ENCODE data around the gene PA2G4. TPM values are rescaled to one million over a fixed set of nuclear protein-coding genes. Genes with fewer than 3 reads are reported as not detected.

The PA2G4 gene
- total RNA-seq: 169 and 181 TPM in 2 replicates

DNA sequence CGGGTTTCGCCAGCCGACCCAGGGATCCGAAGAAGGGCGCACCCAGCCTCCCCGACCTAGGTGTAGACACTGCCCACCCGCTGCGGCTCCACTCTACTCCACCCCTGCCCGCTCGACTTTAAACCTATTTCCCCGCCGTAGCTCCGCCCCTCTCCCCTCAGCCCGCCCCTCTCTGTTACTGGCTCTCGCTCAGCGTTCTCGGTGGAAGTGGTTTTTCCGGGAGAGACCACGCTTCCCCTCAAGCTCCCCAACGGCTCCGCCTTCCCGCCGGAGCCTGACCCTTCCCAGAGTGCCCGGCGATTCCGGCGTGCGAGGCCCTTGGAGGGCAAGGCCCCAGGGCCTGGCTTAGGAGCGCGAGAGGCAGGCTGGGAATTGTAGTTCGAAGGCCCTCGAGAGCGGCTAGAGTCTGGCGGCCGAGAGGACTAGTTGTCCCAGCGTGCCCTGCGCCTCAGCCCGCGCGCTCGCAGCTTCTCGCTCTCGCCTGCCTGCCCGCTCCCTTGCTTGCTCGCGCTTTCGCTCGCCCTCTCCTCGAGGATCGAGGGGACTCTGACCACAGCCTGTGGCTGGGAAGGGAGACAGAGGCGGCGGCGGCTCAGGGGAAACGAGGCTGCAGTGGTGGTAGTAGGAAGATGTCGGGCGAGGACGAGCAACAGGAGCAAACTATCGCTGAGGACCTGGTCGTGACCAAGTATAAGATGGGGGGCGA, at the start of gene PA2G4:
TSS of gene PA2G4 (plus strand) at position 451 of the 706 bp plus-strand sequence. CDS start at position 630, 179 bp downstream.

DNA sequence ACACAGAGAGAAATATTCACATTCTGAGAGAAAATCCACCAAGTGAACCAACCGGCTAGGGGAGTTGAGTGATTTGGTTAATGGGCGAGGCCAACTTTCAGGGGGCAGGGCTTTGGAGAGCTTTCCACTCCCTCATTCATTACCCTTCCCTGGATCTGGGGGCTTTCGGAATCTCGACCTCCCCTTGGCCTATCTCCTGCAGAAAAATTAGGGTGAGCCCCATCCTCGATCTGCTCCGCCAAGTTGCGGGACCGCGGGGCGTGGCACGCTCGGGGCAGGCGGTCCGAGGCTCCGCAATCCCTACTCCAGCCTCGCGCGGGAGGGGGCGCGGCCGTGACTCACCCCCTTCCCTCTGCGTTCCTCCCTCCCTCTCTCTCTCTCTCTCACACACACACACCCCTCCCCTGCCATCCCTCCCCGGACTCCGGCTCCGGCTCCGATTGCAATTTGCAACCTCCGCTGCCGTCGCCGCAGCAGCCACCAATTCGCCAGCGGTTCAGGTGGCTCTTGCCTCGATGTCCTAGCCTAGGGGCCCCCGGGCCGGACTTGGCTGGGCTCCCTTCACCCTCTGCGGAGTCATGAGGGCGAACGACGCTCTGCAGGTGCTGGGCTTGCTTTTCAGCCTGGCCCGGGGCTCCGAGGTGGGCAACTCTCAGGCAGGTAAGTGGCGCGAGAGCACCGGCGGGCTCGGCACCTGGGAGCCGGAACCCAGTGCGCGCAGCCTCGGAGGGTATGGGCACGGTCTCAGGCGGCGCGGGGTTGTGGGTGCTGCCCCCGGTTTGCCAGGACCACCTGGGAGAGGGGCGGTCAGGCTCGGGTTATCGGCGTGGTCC, 24.4 kb upstream of the PA2G4 start, which contains the start of gene ERBB3:
TSS of gene ERBB3 (plus strand) at position 443 of the 833 bp plus-strand sequence. CDS start at position 579, 136 bp downstream.

DNA sequence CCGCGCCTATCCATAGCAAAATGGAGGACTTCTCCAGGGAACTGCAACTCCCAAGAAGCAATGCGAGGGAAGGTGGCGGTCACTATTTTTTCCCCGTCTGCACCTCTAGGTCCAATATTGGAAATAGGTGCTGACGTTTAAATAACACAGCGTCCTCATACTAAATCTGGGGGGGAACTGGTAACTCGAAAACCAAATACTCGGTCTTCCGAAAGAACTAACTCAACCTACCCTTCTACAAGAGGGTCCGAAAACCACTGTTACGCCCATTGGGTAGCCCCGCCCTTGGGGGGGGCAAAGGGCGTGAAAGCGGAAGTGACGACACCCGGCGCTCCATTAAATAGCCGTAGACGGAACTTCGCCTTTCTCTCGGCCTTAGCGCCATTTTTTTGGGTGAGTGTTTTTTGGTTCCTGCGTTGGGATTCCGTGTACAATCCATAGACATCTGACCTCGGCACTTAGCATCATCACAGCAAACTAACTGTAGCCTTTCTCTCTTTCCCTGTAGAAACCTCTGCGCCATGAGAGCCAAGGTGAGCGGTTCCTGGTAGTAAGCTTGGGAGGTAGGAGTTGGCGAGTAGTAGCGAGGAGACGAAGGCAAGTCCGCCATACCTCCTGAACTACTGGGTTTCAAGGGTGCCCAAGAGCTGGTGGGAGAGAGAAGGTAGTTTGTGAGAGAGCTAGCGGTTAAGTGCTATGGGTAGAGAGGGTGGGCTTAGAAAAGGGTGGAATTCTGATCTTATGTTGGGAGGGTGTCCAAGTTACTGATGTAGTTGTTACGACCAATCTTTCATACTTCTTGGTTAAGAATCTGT, 12.1 kb downstream of the PA2G4 start, which contains the start of gene RPL41:
TSS of gene RPL41 (plus strand) at position 367 of the 815 bp plus-strand sequence.

DNA sequence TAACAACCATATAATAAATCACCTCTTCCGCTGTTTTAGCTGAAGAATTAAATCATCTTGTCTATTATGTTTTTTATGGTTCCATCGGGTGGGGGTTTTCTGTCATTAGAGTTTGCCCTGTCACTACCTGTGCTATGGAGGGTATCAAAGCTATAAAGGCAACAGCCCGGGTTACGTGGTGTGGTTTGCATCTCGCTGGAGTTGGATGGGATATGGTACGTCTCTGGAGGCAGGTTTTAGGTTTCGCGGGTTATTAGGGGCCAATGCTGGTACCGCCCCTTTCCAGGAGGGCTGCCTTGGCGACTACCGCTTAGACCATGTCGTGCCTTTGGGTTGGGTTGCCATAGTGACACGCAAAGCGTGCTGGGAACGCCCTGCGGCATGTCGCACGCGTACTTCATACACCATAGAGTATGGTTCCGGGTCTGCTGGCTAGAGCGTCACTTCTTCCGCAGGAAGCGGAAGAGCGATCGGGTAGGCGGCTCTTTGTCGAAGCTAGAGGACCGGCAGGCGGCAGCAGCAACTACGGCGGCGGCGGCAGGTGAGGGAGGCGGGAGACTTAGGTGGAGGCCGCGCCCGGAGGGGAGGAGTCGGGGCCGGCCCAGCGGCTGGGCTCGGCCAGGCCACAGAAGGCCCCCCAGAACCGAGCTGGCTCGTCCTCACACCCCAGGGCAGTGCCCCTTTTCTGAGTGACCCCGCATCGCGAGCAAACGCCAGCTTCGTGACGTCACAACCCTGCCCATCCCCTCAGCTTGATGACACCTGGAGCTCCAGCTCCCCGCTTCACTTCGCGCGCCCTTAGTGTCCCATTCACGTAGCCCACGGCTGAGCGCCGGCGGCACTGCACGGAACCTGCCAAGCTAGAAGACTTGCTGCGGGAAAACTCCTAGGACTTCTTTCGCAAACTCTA, 13.7 kb downstream of the PA2G4 start, which contains the start of gene ZC3H10:
TSS of gene ZC3H10 (plus strand) at position 489 of the 910 bp plus-strand sequence. CDS start 2,297 bp downstream, outside the sequence.

DNA sequence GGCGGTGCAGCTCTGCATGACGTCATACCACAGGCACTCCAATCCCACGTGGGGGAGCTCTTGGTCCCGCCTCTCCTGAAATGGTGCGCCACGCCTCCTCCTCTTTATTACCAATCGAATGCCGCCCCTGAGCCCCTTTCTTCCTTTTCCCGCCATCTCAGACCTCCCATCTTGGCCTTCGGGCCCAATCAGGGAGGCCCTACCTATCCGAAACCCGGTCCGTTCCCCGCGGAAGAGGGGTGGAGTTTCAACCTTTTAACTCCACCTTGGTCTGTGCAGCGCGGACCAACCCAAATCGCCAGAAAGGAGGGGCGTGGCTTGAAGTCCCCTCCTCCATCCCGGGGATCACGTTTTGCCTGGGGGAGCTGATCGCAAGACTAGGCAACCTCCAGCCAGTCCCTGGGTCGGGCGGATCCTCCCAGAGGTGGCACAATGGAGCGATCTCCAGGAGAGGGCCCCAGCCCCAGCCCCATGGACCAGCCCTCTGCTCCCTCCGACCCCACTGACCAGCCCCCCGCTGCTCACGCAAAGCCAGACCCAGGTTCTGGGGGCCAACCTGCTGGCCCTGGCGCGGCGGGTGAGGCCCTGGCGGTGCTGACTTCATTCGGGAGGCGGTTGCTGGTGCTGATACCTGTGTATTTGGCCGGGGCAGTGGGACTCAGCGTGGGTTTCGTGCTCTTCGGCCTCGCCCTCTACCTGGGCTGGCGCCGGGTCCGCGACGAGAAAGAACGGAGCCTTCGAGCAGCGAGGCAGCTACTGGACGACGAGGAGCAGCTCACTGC, 23.7 kb downstream of the PA2G4 start, which contains the start of gene ESYT1:
TSS of gene ESYT1 (plus strand) at position 380 of the 782 bp plus-strand sequence. CDS start at position 433, 53 bp downstream.

DNA sequence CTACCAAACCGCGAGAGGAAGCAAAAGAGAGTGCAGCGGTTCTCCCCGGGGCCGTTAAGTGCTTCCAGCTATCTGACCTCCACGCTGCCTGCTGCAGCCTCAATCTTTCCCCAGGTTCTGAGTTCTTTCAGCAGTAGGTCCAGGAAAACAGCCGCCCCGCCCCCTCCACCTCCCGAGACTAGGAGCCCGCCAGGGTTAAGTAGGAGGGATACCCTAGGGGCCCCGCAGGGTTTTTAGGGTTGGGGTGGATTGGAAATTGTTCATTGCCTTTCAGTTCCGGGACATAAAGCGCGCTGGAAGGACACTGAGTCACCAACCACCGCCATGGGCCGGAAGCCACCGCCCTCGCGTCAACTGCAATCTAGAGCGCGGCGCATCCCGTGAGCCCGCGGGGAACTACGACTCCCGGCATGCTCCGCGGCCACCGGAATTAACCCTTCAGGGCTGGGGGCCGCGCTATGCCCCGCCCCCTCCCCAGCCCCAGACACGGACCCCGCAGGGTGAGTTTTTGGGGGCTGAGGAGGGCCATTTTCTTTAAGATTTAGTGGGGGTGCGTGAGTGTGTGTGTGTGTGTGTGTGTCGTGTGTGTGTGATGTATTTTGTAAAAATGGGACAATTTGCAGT, 47.9 kb downstream of the PA2G4 start, which contains the start of gene MYL6B:
TSS of gene MYL6B (plus strand) at position 456 of the 624 bp plus-strand sequence. CDS start 1,332 bp downstream, outside the sequence.

DNA sequence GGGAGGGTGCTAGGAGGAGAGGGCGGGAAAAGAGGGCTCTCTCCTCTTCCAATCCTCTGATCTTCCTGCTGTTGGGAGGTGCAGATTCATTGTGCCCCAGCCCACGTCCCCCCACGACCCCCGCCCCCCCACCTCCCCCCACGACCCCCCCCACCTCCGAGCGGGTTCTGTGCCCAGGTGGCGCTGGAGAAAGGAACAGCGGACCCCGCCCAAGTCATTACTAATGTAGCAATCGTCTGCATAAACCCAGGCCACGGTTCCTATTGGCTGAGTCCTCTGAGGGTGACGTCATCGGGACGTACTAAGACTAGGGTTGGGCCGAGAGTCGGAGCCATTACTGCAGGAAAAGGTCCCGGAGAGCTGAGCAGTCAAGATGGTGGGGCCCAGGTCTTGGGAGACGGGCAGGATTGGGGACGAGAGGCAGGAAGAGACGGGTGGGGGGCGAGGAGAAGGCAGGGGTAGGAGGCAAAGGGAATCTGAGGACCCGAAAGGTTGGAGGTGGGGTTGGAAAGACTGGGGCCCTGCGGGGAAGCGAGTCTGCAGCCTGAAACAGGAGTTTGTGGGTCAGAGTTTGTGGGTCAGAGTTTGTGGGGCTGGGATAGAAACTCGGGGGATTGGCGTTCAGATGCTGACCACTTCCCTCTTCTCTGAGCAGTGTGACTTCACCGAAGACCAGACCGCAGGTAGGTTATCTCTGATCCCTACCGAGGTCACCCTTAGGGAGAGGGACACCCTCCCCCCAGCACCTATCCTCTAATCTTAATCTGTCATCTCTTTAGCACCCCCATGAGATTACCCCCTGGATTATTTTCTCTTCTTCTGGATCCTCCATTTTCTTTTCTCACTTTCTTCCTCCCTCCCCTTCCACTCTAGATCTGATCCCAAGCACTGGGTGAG, 53.9 kb downstream of the PA2G4 start, which contains the start of gene MYL6:
TSS of gene MYL6 (plus strand) at position 331 of the 897 bp plus-strand sequence. CDS start at position 374, 43 bp downstream.

Other genes starting within 250 kb of the PA2G4 start
- gene PYM1, start 176.7 kb upstream of the PA2G4 start, total RNA-seq: 27.0 and 41.1 TPM in 2 replicates
- gene DGKA, start 173.4 kb upstream of the PA2G4 start, total RNA-seq: 97.6 and 107 TPM in 2 replicates
- gene PMEL, start 138.5 kb upstream of the PA2G4 start, total RNA-seq: 2.6 and 2.9 TPM in 2 replicates
- 9.4 and 26.5 TPM in 2 replicates for gene CDK2, start 137.7 kb upstream of the PA2G4 start, total RNA-seq
- gene RAB5B, start 130.5 kb upstream of the PA2G4 start, total RNA-seq: 51.8 TPM in 2 replicates
- 5.1 and 5.8 TPM in 2 replicates for gene SUOX, start 107.3 kb upstream of the PA2G4 start, total RNA-seq
- gene IKZF4, start 83.5 kb upstream of the PA2G4 start, total RNA-seq: 0.24 TPM in 1 of 2 replicates, not detected in the other
- 233 and 674 TPM in 2 replicates for gene RPS26, start 62.6 kb upstream of the PA2G4 start, total RNA-seq
- gene ERBB3, start 24.4 kb upstream of the PA2G4 start, total RNA-seq: 22.9 and 29.6 TPM in 2 replicates
- 2,930 and 4,402 TPM in 2 replicates for gene RPL41, start 12.1 kb downstream of the PA2G4 start, total RNA-seq
- 2.2 and 2.8 TPM in 2 replicates for gene ZC3H10, start 13.7 kb downstream of the PA2G4 start, total RNA-seq
- 241 and 358 TPM in 2 replicates for gene ESYT1, start 23.7 kb downstream of the PA2G4 start, total RNA-seq
- 39.4 and 40.5 TPM in 2 replicates for gene MYL6B, start 48.0 kb downstream of the PA2G4 start, total RNA-seq
- gene MYL6, start 53.8 kb downstream of the PA2G4 start, total RNA-seq: 400 and 1,602 TPM in 2 replicates
- gene SMARCC2, start 84.9 kb downstream of the PA2G4 start, total RNA-seq: 17.4 and 18.1 TPM in 2 replicates
- 117 and 128 TPM in 2 replicates for gene RNF41, start 117.4 kb downstream of the PA2G4 start, total RNA-seq
- 21.7 and 34.5 TPM in 2 replicates for gene NABP2, start 119.8 kb downstream of the PA2G4 start, total RNA-seq
- gene SLC39A5, start 125.5 kb downstream of the PA2G4 start, total RNA-seq: not detected in 2 replicates
- 15.3 and 20.7 TPM in 2 replicates for gene ANKRD52, start 153.8 kb downstream of the PA2G4 start, total RNA-seq
- gene COQ10A, start 162.4 kb downstream of the PA2G4 start, total RNA-seq: 5.5 and 8.2 TPM in 2 replicates
- gene CS, start 195.8 kb downstream of the PA2G4 start, total RNA-seq: 113 and 157 TPM in 2 replicates
- gene CNPY2, start 211.4 kb downstream of the PA2G4 start, total RNA-seq: 67.6 and 106 TPM in 2 replicates
- 10.1 and 14.7 TPM in 2 replicates for gene PAN2, start 229.4 kb downstream of the PA2G4 start, total RNA-seq
- gene IL23A, start 234.3 kb downstream of the PA2G4 start, total RNA-seq: 16.6 TPM in 1 of 2 replicates, not detected in the other

Data from tracheal epithelial cell (primary cell).